ENCODE data around the gene KRT73.

Gene KRT73

GRCh38 chr12:52566847-52567291 lies 51.5 kb downstream of the KRT73 start:
- DNase-seq (ENCODE audit: low read depth), result no peak

- DNase-seq (ENCODE audit: low read depth), result no peak
These were observed 53.8 kb downstream of the KRT73 start for GRCh38 chr12:52564582-52564981.

- no peak for DNase-seq (ENCODE audit: low read depth)
These were observed 56.4 kb downstream of the KRT73 start for GRCh38 chr12:52561880-52562449.

GRCh38 chr12:52559979-52560378 lies 58.4 kb downstream of the KRT73 start:
- DNase-seq (ENCODE audit: low read depth), result no peak

GRCh38 chr12:52558781-52559445 lies 59.4 kb downstream of the KRT73 start:
- no peak for DNase-seq (ENCODE audit: low read depth)
